ENCODE measurements around the gene OR14K1. TPM values are rescaled to one million over a fixed set of nuclear protein-coding genes. Genes with fewer than 3 reads are reported as not detected.

Gene OR14K1
- polyA plus RNA-seq, 1 donor (not counting 4 experiments of a cell fraction or from before 2014, with no cell fraction given) = not detected

DNA sequence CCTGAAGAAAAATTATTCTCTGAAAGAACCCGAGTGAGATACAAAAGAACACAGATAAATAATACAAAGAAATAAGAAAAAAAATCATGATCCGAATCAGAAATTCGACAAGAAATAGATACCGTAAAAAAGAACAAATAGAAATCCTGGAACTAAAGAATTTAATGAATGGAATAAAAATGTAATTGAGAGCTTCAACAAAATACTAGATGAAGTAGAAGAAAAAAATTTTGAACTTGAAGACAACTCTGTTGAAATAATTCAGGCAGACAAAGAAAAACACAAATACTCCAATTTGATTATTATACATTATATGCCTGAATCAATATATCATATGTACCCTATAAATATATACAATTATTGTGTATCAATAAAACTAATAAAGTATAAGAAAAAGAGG, 17.2 kb upstream of the OR14K1 start:
- no peaks in the 10 kb centered on the region for H3K4me1 ChIP-seq (ENCODE audit: control insufficient read depth, extremely low read depth, insufficient read depth, low read length)

DNA sequence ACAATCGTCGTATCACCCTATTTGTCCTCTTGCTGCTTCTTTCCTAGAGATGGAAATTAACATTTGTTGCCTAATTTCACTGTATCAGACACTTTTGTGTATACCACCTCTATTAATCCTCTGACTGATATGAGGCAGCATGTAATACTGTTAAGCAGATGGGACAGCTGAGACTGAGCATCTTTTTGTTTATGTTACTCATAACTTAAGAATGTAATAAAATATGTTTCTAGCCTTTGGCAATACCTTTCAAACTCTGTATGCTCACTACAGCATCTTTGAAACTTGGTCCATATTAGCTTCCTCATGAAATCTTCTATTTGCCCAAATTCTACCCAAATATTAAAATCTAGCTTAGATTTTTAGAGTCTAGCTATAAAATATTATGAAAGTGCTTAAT, 2.3 kb downstream of the OR14K1 start:
- no peaks in the 10 kb centered on the region for H3K9me3 ChIP-seq (ENCODE audit: control insufficient read depth, low read depth, low read length)
- FAIRE-seq = no peak
- H3K4me1 ChIP-seq (ENCODE audit: control insufficient read depth, extremely low read depth, insufficient read depth, low read length) = no peaks in the 10 kb centered on the region

More for the DNA sequence above, 17.2 kb upstream of the OR14K1 start:
- H4K20me1 ChIP-seq (ENCODE audit: control insufficient read depth, extremely low read depth, insufficient read depth, low read length) = no peaks in the 10 kb centered on the region
- H3K4me3 ChIP-seq (ENCODE audit: control insufficient read depth in 2 of 3, extremely low read depth in 1 of 3, insufficient read depth in 2 of 3, low read depth in 1 of 3, low read length in 3 of 3) = no peak overlapping the region
- FAIRE-seq (no peak), DNase-seq (ENCODE audit: low read depth, low spot score) (no peak)
- no peak overlapping the region for H2AFZ ChIP-seq (ENCODE audit: control insufficient read depth, low read length)
- no peak overlapping the region for H3K4me2 ChIP-seq (ENCODE audit: control insufficient read depth, extremely low read depth, insufficient read depth, low read depth, low read length)
- H3K9ac ChIP-seq (ENCODE audit: control insufficient read depth, extremely low read depth, insufficient read depth, low read length) = no peak overlapping the region
- H3K9me1 ChIP-seq (ENCODE audit: control insufficient read depth, extremely low read depth, insufficient read depth, low read length) = no peaks in the 10 kb centered on the region
- TF ChIP-seq EZH2 (IDR thresholded peaks at IDR 0.05; ENCODE audit: low read length) = no peak
- TF ChIP-seq, protein P1, sequence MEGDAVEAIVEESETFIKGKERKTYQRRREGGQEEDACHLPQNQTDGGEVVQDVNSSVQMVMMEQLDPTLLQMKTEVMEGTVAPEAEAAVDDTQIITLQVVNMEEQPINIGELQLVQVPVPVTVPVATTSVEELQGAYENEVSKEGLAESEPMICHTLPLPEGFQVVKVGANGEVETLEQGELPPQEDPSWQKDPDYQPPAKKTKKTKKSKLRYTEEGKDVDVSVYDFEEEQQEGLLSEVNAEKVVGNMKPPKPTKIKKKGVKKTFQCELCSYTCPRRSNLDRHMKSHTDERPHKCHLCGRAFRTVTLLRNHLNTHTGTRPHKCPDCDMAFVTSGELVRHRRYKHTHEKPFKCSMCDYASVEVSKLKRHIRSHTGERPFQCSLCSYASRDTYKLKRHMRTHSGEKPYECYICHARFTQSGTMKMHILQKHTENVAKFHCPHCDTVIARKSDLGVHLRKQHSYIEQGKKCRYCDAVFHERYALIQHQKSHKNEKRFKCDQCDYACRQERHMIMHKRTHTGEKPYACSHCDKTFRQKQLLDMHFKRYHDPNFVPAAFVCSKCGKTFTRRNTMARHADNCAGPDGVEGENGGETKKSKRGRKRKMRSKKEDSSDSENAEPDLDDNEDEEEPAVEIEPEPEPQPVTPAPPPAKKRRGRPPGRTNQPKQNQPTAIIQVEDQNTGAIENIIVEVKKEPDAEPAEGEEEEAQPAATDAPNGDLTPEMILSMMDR (optimal IDR thresholded peaks at IDR 0.05 in 1 of 3, IDR thresholded peaks at IDR 0.05 in 1 of 3, conservative IDR thresholded peaks at IDR 0.05 in 1 of 3; ENCODE audit: extremely low read depth in 1 of 3, insufficient read depth in 2 of 3, low read length in 3 of 3) = no peak
- no peaks in the 10 kb centered on the region for H3K79me2 ChIP-seq (ENCODE audit: control insufficient read depth, insufficient read depth, low read length)
- dilution Hi-C loops (cut with MboI; ENCODE audit: extremely low pct_ligation_motif_present, low sequenced_read_pairs) = no loop called here
- H3K9me3 ChIP-seq (ENCODE audit: control insufficient read depth, low read depth, low read length) = peaks cover 2% of the 10 kb centered on the region
- no peaks in the 10 kb centered on the region for H3K36me3 ChIP-seq (ENCODE audit: control insufficient read depth in 2 of 2, extremely low read depth in 1 of 2, insufficient read depth in 2 of 2, low read length in 2 of 2)
- no peaks in the 10 kb centered on the region for H3K27me3 ChIP-seq (ENCODE audit: control insufficient read depth, extremely low read depth, insufficient read depth, low read length)
- H3K27ac ChIP-seq (ENCODE audit: control insufficient read depth, insufficient read depth, low read length) = no peak overlapping the region

More for the DNA sequence above, 2.3 kb downstream of the OR14K1 start:
- Histone ChIP-seq H3K36me3 (ENCODE audit: control insufficient read depth in 2 of 2, extremely low read depth in 1 of 2, insufficient read depth in 2 of 2, low read length in 2 of 2) (no peaks in the 10 kb centered on the region), H2AFZ (ENCODE audit: control insufficient read depth, low read length) (no peak overlapping the region), H4K20me1 (ENCODE audit: control insufficient read depth, extremely low read depth, insufficient read depth, low read length) (no peaks in the 10 kb centered on the region), H3K4me3 (ENCODE audit: control insufficient read depth in 2 of 3, extremely low read depth in 1 of 3, insufficient read depth in 2 of 3, low read depth in 1 of 3, low read length in 3 of 3) (no peak overlapping the region), H3K9me1 (ENCODE audit: control insufficient read depth, extremely low read depth, insufficient read depth, low read length) (no peaks in the 10 kb centered on the region), H3K27me3 (ENCODE audit: control insufficient read depth, extremely low read depth, insufficient read depth, low read length) (no peaks in the 10 kb centered on the region), H3K79me2 (ENCODE audit: control insufficient read depth, insufficient read depth, low read length) (no peaks in the 10 kb centered on the region), H3K9ac (ENCODE audit: control insufficient read depth, extremely low read depth, insufficient read depth, low read length) (no peak overlapping the region), H3K27ac (ENCODE audit: control insufficient read depth, insufficient read depth, low read length) (no peak overlapping the region), H3K4me2 (ENCODE audit: control insufficient read depth, extremely low read depth, insufficient read depth, low read depth, low read length) (no peak overlapping the region)
- dilution Hi-C loops (cut with MboI; ENCODE audit: extremely low pct_ligation_motif_present, low sequenced_read_pairs) = no loop called here
- TF ChIP-seq, protein P1 (optimal IDR thresholded peaks at IDR 0.05 in 1 of 3, IDR thresholded peaks at IDR 0.05 in 1 of 3, conservative IDR thresholded peaks at IDR 0.05 in 1 of 3; ENCODE audit: extremely low read depth in 1 of 3, insufficient read depth in 2 of 3, low read length in 3 of 3) = no peak
- no peak for TF ChIP-seq EZH2 (IDR thresholded peaks at IDR 0.05; ENCODE audit: low read length)
- no peak for DNase-seq (ENCODE audit: low read depth, low spot score)
